ENCODE measurements around the gene ATPAF1. TPM values are rescaled to one million over a fixed set of nuclear protein-coding genes. Genes with fewer than 3 reads are reported as not detected.

The ATPAF1 gene, protein sequence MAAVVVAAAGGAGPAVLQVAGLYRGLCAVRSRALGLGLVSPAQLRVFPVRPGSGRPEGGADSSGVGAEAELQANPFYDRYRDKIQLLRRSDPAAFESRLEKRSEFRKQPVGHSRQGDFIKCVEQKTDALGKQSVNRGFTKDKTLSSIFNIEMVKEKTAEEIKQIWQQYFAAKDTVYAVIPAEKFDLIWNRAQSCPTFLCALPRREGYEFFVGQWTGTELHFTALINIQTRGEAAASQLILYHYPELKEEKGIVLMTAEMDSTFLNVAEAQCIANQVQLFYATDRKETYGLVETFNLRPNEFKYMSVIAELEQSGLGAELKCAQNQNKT
- total RNA-seq: 30.2 and 39.8 TPM in 2 replicates

DNA sequence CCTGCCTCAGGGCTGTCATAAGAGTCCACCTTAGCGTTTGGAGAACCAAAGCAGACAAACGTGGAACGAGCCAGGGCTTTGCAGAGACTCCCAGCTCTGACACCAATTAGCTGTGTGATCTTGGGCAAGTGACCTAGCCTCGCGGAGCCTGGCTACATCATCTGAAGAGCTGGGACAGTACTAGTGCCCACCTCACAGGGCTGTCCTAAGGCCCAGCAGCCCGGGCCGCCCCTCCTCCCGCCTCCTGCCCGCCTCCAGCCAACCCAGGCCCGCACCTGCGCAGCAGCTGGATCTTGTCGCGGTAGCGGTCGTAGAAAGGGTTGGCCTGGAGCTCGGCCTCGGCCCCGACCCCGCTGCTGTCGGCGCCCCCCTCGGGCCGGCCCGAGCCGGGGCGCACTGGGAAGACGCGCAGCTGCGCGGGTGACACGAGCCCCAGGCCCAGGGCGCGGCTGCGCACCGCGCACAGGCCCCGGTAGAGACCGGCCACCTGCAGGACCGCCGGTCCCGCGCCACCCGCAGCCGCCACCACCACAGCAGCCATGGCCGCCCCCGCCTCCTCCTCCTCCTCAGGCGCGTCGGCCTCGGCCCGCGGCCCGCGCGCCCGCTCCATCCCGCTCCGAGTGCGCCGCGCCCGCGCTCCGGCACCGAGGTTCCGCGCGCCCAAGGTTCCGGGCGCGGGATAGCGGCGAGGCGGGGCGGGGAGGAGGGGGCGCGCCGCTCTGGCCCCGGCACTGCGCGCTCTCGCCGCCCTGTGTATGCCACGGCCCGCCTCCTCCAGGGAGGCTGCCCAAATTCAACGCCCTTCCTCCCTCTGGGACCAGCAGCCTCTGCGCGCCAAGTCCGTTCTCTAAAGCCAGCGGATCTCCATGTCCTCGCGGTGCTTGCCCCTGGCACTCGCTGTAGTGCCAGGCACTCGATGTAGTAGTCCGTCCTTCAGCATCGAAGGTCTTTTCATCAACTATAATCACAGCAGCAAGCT, at the start of gene ATPAF1:
TSS of gene ATPAF1 (minus strand) at position 583 of the 979 bp plus-strand sequence. CDS start at position 541, 42 bp downstream.

DNA sequence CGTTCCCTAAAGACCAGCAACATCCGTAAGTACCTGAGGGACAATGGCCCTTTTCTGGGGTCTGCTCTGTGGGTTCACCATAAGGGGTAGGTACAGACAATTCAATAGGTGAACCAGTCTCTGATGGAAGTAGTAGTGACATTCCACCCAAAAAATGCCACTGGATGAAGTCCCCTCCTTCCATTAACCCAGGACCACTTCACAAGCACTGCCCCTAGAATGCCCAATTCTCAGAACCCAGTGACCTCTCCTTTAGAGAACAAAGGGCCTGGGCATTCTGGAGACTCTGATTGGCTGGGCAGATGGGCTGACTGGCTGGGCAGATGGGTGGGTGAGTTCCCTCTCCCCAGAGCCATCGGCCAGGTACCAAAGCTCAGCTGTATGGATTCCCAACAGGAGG, 3.4 kb upstream of the ATPAF1 start, which contains the start of gene TEX38:
TSS of gene TEX38 (plus strand) at position 301 of the 400 bp plus-strand sequence. CDS start at position 382, 81 bp downstream.

DNA sequence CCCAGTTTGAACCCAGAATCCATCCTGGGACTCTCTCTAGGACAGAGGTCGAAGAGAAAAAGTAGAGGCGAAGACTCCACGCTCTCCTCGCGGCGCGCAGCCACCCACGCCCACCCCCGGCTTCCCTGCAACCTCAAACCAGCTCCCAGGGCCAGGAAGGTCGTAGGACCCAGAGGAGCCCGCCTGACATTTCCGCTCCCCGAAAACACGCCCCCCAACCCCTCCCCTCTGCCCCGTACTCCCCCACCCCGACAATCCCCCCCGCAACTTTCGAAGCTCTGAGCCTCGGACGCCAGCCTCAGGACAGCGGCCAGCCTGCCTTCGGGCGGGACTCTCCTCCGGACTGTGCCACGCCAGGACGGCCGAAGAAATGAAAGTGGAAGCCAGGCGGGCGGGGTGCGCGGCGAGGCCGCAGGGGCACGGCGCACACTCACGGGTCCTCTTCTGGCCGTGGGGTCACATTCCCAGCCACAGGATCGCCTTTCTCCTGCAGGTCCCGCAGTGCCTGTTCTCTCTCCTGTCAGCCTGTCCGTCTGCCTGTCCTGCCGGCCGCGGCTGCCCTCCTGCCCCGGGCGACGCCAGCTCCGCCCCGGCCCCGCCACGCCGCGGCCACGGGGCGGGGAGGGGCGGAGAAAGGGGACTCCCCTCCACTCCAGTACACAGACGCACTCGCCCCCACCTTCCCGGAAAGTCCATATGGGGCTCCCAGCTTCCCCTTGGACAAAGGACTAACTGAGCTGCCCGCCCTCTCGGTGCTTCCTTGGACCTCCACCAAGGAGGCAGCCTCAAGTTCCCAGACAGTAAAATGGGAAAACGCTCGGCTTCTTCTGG, 51.7 kb downstream of the ATPAF1 start, which contains the start of gene MOB3C:
TSS of gene MOB3C (minus strand) at position 535 of the 831 bp plus-strand sequence. CDS start 3,490 bp downstream, outside the sequence.

DNA sequence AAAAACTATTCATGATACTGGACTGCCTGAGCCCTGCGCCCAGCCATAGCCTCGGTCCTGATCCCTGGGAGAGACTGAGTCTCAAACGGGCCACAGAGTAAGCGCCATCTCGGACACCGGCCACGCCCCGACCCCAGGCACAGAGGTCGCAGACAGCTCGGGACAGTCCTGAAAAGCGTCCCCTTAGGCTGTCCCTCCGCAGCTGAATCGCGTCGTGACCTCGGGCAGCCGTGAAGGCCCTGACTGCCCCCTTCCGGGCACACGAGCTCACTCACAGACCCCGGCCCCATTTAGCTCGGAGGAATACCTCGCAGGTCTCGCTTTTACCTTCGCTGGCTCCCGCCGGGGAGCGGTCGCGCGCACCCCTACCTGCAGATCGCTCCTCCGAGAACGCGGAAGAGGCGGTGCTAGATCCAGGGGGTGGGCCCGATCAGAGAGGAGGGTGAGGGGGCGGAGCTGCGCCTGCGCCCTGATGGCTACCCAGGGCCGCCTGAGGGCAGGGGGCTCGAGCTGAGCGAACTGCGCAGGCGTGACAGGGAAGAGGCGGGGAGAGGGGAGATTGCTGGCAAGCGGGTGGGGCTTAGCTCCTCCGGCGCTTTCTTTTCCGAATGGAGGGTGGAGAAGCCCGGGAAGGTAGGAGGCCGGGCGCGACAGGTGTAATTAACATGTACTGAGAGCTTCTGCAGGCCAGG, 64.2 kb downstream of the ATPAF1 start, which contains the start of gene MKNK1:
TSS of gene MKNK1 (minus strand) at position 411 of the 692 bp plus-strand sequence. CDS start 20,941 bp downstream, outside the sequence.

Other genes starting within 250 kb of the ATPAF1 start
- gene DMBX1, start 178.5 kb downstream of the ATPAF1 start, total RNA-seq: not detected in 2 replicates
- not detected in 2 replicates for gene KNCN, start 116.7 kb downstream of the ATPAF1 start, total RNA-seq
- gene MKNK1, start 64.1 kb downstream of the ATPAF1 start, total RNA-seq: 16.9 and 19.0 TPM in 2 replicates
- gene MOB3C, start 51.6 kb downstream of the ATPAF1 start, total RNA-seq: 7.1 and 12.3 TPM in 2 replicates
- gene TEX38, start 3.5 kb upstream of the ATPAF1 start, total RNA-seq: not detected in 2 replicates
- 34.1 and 46.7 TPM in 2 replicates for gene EFCAB14, start 50.8 kb upstream of the ATPAF1 start, total RNA-seq
- gene CYP4B1, start 130.7 kb upstream of the ATPAF1 start, total RNA-seq: not detected in 2 replicates